SIG-M5 treated with dmso at 0.1 percent for 504 hours (cell line): ENCODE results near the gene FOXA3.

ENCODE experiments used
- DNase-seq: peaks from one replicate; lab custom pipeline; 2025; ENCODE audit not compliant: unreplicated experiment; lab: John Stamatoyannopoulos, UW

The FOXA3 gene

GRCh38 chr19:45917421-45918091 is 53.4 kb downstream of the FOXA3 start:
- DNase-seq, result no peak

GRCh38 chr19:45918721-45919120 is 54.6 kb downstream of the FOXA3 start:
- DNase-seq, result no peak

GRCh38 chr19:45919678-45920077 is 55.6 kb downstream of the FOXA3 start:
- DNase-seq, result no peak

- DNase-seq, result no peak
Measured at GRCh38 chr19:45920458-45920857, 56.3 kb downstream of the FOXA3 start.

- DNase-seq, result no peak
Measured at GRCh38 chr19:45922281-45922680, 58.2 kb downstream of the FOXA3 start.
